HG03558 (cell line): ENCODE data around the gene UQCR10.

ENCODE experiments used
- ATAC-seq: cut with Tn5 transposase; IDR thresholded peaks from one replicate; pipeline ENCODE4 v1.9.1; 2021; ENCODE audit warnings: moderate number of reproducible peaks; ENCODE audit not compliant: unreplicated experiment; ENCODE audit errors: extremely low read depth

The UQCR10 gene

DNA sequence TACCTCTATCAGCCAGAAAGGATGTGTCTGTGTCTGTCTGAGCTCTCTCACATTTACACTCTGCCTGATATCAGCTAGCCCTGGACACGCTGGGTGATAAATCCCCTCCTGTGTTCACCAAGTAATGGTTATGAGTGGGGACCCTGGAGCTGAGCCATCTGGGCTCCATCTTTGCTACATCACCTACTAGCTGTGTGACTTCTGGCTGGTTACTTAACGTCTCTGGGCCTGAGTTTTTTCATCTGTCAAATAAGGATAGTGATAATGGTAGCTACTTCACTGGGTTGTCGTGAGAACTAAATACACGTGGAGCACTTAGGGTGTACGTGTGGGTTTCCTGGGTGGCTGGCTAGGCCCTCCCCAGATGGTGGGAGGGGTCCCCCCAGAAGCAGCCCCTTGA lies 22.9 kb downstream of the UQCR10 start:
- ATAC-seq = no peak

DNA sequence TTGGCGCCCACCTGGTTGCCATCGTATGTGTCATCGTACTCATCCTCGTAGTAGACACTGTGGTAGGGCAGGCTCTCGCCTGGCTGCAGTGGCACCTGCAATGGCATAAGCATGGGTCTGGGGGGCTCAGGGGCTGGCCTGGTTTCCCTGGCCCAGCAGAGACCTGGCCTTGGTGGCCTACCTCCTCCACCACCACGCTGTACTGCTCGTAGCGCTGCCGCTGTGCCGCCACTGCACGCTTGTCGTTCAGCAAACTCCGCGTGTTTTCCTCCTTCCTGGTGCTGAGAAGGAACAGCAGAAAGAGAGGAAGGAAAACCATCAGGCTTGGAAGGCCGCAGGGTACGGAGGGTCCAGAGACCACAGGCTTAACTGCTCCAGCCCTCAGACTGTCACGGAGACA lies 26.2 kb downstream of the UQCR10 start:
- no peak for ATAC-seq

DNA sequence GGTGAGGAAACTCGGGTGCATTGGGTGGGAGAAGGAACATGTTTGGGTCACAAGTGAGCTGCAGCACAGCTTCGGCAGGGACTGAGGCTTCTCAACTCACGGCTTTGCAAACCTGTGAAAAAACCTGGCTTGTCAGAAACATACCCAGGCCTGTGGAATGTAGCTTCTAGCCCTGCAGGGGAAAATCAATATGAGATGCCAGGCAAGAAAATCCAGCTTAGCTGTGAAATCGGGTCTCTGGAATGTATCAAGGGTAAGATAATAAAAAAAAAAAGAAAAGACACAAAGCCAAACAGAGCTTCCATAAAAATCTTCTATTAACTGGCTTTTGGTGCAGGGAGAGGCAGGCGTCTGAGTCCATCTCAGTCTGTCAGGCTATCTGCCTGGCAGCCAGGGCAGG lies 28.5 kb downstream of the UQCR10 start:
- ATAC-seq = no peak

DNA sequence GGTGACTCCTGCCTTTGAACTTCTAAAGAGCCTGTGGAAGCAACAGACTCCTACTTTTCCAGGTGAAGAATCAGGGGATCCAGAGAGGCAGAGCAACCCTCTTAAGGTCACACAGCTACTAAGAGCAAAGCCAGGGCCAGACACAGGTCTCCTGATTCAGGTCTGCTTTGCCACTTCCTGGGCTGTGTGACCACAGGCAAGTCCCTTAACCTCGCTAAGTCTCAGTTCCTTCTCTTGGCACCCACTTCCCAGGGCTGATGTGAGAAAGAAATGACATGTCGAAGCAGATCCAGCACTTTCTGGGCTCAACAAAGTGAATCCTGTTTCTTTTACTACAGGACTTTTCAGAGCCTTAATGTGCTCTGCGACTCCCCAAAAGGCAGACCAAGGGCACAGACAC lies 30.2 kb downstream of the UQCR10 start:
- no peak for ATAC-seq

DNA sequence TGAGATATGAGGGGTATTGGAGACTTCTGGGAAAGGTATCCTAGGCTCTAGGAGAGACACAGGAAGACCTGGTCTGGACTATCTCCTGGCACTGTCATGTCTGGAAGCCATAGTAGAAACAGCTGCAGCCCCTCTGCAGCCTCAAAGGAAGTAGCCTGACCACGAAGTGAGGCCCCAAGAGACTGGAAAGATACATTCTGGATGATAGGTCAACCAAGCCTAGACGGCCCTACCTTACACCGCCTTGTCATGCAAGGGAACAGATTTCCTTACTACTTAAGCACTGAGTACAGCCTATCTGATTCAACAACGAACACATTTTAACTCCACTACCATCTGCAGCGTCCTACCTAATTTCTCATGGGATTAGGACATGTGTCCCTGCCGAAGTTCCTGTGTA lies 31.1 kb downstream of the UQCR10 start:
- ATAC-seq = no peak

DNA sequence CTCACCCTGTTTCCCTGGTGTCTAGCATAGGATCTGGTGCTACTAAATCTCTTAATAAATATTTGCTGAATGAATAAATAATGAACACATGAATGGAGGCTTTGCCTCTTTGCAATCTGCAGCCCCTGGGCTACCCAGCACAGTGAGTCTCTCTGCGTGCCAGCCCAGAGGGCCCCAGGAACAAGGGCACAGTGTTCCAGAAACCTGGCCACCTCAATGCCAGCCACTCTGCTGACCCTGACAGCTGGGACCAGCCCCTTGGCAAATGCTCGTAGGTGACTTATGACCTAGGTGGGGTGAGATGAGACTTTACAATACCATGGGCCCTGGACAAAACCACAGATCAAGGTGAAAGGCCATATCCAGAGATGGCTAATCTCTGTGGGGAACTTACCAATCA lies 31.6 kb downstream of the UQCR10 start:
- no peak for ATAC-seq

DNA sequence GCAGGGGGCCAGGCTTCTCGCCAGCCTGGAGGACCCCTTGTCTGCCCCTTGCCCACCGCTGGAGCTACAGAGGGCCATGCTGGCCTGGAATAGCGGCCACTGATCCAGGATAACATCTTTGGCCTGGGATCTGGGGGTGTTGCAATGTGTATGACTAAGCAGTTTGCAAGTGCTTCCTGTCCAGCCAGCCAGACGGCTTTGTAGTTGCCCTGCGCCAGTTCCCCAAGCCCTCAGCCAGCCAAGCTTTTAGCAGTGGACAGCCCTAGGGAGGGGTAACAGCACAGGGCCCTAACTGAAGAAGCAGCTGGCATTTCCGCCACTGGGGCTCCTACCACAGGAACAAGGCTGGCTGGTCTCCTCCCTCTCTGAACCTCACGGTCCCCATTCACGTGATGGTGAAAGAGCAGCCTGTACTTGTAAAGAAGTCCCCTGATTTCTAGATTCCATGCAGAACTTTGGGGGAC lies 32.1 kb downstream of the UQCR10 start:
- no peak for ATAC-seq

DNA sequence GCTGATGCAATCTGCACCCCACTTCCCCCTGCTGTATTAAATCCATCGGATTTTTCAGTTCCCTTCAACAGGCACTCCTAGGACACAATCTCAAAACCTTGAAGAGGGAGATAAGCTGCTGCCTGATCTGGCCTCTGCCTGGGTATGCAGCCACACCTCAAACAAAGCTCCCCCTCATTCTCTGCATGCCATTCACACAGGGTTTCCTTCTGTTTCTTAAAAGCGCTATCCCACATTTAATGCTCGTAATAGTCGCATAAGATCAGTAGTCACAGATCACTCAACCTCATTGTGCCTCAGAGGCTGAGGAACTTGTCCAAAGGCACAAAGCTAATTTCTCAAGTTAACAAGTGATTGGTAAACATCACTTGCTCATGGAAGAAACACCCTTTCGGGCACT lies 34.0 kb downstream of the UQCR10 start:
- no peak for ATAC-seq

DNA sequence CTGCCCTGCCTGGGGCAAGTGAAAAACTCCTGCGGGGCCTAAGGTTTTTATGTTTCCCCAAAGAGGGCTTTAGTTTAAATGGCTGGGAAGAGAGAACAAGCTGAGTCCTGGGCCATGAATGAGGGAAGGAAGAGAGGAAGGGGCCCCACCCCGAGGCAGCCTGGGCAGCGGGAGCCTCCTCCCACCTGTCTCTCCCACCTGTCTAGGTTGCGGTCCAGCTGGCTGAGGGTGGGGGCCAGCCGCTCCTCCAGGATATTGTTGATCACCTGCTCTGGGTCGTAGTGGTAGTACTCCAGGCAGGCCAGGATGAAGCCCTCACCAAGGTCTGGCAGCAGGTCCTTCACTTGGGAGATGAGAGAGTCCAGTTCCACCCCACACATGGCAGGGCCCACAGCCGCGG lies 34.6 kb downstream of the UQCR10 start:
- no peak for ATAC-seq

DNA sequence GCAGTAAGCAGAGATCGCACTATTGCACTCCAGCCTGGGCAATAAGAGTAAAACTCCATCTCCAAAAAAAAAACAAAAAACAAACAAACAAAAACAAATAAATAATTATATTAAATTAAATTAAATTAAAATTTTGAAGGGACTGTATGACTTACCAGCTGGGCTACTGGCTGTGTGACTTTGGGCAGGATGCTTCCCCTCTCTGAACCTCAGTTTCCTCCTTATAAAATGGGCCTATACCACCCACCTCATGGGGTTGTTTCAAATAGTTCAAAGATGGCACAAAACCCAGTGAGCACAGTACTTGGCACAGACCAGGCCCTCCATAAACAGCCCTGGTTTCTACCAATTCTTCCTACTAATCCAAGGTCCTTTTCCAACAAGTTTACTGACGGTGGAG lies 36.0 kb downstream of the UQCR10 start:
- ATAC-seq = no peak

DNA sequence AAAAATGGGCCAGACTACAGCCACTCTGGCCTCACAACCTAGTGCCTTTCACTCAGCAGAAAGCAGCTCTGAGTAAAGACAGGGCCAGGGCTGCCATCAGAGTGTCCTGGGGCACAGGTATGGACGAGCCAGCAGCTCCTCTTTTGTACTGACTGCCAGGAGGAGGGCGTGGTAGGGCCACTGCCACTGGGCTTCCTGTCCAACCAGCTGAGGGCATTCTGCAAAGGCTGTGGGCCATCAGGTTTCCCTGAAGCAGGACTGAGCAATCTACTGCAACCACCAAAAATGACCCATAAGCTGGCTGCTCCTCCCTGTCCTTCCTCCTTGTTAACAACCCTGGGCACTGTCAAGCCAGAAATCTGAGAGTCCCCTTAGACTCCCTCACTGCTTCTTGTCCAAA lies 37.8 kb downstream of the UQCR10 start:
- ATAC-seq = no peak

DNA sequence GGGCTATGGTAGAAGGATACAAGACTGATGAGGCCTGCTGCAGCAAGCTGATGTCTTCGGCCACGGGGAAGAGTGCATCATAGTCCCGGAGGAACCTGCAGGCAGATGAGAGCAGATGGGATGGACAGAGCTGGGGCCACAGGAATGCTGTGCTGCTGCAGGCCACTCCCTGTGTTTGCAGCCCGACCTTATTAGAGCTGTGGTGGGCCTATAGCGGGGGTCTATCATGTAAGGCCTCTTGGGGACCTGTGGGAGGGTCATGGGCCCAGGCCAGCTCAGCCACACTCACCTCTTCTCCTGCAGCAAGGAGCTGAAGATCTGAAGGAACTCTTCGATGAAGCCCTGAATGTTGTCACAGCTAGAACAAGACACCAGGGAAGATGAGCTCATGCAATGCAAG lies 39.0 kb downstream of the UQCR10 start:
- no peak for ATAC-seq

DNA sequence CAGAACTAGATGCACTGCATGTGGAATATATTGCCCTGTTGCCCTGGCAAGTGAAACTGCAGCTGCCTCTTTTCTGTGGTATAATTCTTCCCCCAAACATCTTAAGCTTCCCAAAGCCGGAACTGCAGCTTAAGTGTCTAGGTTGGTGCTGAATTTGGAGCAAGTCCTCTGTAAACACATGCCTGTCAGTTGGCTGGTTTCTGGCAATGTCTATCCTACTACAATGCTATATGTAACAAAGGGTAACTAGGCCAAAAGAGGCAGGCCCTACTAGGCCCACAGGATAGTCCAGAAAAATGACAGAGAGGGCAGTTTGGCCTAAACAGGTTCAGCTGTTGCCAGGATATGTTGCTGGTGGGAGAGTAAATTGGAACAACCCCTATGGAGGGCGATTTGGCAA lies 43.0 kb downstream of the UQCR10 start:
- no peak for ATAC-seq

DNA sequence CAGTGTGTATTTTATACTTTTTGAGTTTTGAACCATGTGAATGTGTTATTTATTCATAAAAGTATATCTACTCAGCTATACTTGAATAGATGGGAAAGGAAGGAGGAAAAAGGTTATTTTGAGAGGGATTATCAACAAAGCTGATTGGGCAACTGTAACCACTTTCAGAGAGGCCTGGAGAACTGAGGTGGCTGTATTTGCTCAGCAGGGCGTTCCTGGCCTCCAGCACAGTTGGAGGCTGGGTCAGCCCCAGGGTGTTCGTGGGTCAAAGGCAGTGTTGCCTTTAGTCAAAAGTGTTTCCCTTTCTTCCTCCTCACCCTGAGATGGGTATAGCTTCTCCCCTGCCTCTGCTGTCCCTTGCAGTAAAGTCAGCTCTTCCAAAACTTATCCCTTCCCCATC lies 44.2 kb downstream of the UQCR10 start:
- no peak for ATAC-seq

DNA sequence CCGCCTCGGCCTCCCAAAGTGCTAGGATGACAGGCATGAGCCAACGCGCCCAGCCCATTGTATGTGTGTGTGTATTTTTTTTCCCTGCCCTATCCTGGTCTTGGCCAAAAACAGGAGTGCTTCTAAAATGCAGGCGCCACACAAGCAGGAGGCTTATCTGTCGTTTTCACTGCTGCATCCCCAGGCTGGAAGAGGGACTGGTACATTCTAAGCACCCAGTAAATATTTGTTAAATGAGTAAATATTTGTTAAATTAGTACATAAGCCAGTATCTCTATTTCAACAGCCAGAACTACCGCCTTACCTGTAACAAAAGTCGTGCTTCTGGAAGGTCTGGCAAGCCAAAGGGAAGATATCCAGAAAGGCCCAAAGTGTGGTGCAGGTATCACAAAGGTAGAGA lies 46.0 kb downstream of the UQCR10 start:
- no peak for ATAC-seq

DNA sequence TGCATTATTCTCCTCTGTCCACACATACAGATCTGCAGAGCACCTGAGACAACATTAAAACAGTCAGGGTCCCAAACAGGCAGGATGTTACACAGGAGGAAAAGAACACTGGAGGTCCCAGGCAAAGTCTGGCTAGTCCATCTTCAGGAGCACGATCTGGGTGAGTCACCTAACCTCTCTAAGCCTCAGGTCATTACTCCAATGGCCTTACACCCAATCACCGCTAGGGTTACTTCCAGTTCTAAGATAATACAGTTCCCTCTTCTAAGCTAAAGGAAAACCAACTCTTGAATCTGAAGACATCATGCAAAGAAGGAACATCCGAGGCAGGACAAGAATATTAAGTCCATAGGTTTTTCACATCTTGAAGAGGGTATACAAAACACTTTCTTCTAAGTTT lies 46.4 kb downstream of the UQCR10 start:
- no peak for ATAC-seq

DNA sequence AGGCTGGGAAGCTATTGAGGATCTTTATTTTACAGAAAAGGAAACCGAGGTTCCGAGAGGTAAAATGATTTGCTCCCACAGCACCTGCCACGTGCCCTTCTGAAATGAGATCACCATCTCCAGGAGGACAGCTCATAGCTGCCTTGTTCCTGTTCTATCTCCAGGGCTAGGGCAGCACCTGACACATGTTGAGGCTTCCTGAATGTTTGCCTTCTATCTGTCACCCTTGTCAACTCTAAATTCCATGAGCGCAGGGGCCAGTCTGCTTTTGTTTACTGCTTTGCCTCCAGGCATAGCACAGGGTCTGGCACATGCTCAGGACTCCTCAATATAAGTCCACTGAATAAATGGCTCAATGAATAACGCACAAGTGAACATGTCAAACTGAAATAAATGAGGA lies 46.8 kb downstream of the UQCR10 start:
- no peak for ATAC-seq

DNA sequence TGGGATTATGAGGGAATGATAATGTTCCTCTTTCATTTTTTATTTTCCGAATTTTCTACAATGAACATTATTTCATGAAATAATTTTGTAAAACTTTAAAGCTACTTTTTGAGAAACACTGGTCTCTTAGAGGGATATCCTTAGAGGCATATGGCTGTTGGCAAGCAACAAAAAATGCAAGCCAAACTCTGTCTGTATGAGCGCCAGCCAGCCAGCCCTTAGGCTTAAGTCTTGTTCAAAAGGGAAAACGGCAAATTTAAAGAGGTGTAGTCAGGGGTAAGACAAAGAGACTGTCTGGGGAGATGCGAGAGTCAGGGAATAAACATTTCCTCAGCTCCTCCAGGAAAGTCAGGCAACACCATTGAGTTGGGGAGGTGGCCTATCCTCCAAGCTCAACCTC lies 48.4 kb downstream of the UQCR10 start:
- ATAC-seq = no peak

DNA sequence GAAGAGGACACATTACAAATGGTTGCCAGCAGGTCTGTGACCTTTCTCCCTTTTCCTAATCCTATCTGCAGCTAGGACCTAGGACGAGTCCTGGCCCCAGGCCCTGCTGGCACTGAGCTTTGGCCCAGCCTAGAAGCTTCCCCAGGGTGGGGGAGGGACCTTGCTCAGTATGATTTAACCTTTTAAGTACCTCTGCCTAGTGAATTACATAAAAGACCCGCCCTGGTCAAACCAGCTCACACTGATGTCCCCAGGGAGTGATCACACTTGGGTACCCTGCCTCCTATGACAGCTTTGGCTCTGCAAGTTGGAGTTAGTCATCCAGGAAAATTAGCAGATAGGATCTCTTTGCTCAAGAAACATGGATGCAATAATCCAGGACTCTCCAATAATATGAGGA lies 49.0 kb downstream of the UQCR10 start:
- no peak for ATAC-seq

DNA sequence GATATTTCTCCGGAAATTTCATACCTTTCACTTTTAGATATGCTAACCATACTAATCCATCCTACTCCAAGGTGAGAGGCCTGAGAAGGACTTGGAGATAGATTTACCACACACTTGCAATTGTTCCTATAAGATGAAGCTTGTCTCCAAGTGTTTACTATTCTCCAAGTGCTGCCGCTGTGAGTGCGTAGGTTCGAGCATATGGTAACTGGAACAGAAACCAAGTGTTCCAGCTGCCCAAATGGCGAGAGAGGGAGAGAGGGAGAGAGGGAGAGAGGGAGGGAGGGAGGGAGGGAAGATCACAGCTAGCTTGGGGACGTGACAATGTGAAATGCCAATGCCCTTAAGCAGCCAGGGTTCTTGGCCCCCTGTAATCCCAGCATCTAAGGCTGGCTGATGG lies 49.4 kb downstream of the UQCR10 start:
- no peak for ATAC-seq

DNA sequence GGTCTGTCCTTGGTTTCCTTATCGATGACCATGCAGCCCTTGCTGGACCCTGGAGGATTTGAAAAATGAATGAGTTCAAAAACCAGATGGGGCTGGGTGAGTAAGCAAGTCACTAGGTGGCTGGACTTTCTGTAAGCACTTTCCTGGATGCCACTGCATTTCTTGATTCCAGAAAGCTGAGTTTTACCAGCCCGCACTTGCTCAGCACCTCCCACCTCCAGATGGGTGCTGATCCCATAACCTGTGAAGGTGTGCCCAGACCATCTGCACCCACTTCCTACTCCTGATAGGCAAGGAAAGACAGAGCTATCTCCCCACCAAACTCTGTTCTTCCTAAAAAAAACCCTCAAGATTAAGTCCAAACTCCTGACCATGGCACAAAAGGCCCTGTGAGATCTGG lies 49.8 kb downstream of the UQCR10 start:
- no peak for ATAC-seq

DNA sequence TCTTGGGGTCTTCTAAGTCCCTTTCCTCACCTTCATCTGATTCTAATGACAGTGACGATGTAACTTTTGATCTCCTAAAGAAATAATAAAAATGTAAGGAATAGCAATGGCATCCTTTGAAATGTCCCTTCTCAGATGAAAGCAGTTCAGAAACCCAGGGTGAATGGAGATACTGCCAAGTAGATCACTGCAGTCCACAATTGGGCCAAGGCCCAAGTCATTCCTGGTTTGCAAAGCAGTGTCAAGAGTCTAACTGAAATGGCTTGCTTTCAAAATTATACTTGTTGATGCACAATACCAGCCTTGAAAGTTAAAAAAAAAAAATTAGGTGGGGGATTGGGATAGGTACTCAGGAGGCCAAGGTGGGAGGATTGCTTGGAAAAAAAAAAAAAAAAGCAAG lies 50.6 kb downstream of the UQCR10 start:
- ATAC-seq = no peak

DNA sequence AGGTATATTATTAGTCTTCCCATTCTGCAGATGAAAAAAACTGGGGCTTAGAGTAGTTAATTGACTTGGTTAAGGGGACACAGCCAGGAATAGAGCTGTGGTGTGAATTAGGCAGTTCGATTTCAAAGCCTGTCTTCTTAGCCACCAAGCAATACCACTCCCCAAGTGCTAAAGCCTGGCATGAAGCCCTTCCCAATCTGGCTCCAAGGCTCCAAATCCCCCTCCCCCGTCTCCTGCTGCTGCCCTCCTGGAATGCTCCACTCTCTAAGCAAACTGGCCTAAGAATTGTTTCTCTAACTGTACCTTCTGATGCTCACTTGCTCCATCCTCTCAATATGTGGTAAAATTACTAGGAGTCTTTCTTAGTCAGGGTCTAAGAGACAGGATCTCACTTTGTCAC lies 52.3 kb downstream of the UQCR10 start:
- ATAC-seq = no peak
